ENCODE results near the gene RAB11FIP5. TPM values are rescaled to one million over a fixed set of nuclear protein-coding genes. Genes with fewer than 3 reads are reported as not detected.

RAB11FIP5 gene
- total RNA-seq, 6 experiments from 2014 or later = 4.5 to 12.7 (median 9.0) TPM

DNA sequence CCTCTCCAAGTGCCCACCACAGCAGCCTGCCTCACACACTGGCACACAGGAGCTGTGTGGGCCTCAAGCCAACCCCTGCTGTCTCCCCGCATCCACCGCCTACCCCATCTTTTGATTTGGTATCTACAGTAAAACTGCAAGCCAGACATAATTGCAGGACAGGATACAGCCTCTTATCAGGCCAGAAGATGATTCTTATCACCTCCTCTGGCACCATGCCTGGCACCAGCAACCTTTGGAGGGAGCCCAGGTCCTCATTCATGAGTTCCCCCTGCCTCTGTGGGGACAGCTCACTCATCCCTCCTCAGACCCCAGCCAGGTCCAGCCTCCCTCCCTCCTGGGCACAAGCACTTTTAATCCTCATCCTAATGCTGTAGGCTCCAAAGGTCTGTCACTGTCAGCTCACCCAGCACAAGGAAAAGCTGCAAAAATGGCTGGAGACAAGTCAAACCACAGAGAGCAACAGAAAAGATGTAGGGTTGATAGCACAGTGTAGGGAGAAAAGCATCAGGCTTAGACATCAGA lies 9.7 kb downstream of the RAB11FIP5 start:
- no peaks in the 10 kb centered on the region for H3K27me3 ChIP-seq
- no peak overlapping the region for H3K4me3 ChIP-seq
- intact Hi-C loops (cut with DNase I) = no loop called here
- DNase-seq = peak in 1 of 3 donors; percentile 11
- 57% methylated on average over 2 of the region's 2 CpGs for WGBS (ENCODE audit: insufficient coverage, low coverage, low lambda C conversion rate, missing lambda C conversion rate)
- ATAC-seq = no peak
- H3K4me1 ChIP-seq = no peaks in the 10 kb centered on the region
- no peaks in the 10 kb centered on the region for H3K9me3 ChIP-seq
- H3K36me3 ChIP-seq = no peaks in the 10 kb centered on the region
- TF ChIP-seq, protein P1, sequence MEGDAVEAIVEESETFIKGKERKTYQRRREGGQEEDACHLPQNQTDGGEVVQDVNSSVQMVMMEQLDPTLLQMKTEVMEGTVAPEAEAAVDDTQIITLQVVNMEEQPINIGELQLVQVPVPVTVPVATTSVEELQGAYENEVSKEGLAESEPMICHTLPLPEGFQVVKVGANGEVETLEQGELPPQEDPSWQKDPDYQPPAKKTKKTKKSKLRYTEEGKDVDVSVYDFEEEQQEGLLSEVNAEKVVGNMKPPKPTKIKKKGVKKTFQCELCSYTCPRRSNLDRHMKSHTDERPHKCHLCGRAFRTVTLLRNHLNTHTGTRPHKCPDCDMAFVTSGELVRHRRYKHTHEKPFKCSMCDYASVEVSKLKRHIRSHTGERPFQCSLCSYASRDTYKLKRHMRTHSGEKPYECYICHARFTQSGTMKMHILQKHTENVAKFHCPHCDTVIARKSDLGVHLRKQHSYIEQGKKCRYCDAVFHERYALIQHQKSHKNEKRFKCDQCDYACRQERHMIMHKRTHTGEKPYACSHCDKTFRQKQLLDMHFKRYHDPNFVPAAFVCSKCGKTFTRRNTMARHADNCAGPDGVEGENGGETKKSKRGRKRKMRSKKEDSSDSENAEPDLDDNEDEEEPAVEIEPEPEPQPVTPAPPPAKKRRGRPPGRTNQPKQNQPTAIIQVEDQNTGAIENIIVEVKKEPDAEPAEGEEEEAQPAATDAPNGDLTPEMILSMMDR (IDR thresholded peaks at IDR 0.05) = no peak
- no peak for TF ChIP-seq POLR2A (IDR thresholded peaks at IDR 0.05)
- H3K27ac ChIP-seq = no peak overlapping the region

DNA sequence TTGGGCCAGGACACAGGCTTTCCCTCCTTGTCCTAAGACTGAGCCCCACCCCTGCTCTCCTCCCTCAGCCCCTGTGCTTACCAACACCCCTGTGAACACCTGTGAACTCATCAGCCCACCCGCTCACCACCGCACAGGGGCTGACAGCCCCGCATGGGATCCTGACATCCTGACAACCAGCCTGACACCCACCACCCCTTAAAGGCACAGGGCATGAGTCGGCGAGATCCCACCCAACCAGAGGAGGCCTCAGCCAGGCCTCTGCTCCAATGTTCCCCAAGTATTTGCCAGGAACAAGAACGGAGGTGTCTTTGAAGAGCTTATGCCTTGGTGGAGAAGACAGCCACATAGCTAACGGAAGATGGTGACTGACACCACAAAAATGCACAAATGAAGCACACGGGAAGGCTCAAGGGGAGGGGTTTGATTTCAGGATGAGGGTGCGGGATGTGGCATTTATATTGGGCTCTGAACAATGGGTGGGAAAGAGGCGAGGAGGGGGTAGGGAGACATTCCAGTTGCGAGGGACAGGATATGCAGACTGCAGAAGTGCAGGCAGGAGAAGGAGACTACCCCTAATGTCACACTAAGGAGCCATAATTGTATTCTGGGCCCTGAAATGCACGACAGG lies 11.0 kb downstream of the RAB11FIP5 start:
- intact Hi-C loops (cut with DNase I) = no loop called here
- H3K4me3 ChIP-seq = no peak overlapping the region
- peak in 1 of 3 donors; percentile 7 for DNase-seq

DNA sequence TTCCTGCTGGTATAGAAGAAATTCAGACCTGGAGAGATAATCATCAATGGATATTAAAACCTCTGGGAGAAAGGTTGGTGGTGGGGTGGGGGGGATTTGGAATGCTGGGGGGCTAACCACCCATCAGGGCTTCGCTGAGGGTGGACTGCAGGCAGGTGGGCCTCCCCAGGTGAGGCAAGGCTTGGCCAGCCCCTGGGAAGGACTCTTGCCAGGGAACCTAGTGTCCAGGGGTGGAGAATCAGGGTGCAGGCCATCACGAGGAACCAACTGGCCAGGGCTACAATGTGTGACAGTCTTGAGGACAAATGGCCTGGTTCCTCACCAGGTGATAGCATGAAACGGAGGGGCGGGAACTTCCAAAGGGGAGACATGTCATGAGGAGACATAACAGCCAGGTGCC lies 11.8 kb downstream of the RAB11FIP5 start:
- no peaks in the 10 kb centered on the region for H3K9me3 ChIP-seq
- no peak overlapping the region for H3K4me3 ChIP-seq
- 100% methylated on average over 3 of the region's 4 CpGs for WGBS (ENCODE audit: insufficient coverage, low coverage, low lambda C conversion rate, missing lambda C conversion rate)
- intact Hi-C loops (cut with DNase I) = no loop called here
- no peaks in the 10 kb centered on the region for H3K36me3 ChIP-seq
- H3K4me1 ChIP-seq = no peaks in the 10 kb centered on the region
- DNase-seq = peak in 1 of 3 donors; percentile 3
- TF ChIP-seq POLR2A (IDR thresholded peaks at IDR 0.05) = no peak
- TF ChIP-seq, protein P1 (IDR thresholded peaks at IDR 0.05) = no peak
- H3K27me3 ChIP-seq = no peaks in the 10 kb centered on the region
- H3K27ac ChIP-seq = no peak overlapping the region
- ATAC-seq = no peak

More for the DNA sequence above, 11.0 kb downstream of the RAB11FIP5 start:
- ATAC-seq = no peak
- no peak overlapping the region for H3K27ac ChIP-seq
- H3K4me1 ChIP-seq = no peaks in the 10 kb centered on the region
- no peaks in the 10 kb centered on the region for H3K9me3 ChIP-seq
- no peak for TF ChIP-seq POLR2A (IDR thresholded peaks at IDR 0.05)
- TF ChIP-seq, protein P1 (IDR thresholded peaks at IDR 0.05) = no peak
- H3K36me3 ChIP-seq = no peaks in the 10 kb centered on the region
- 83% methylated on average over 9 of the region's 12 CpGs for WGBS (ENCODE audit: insufficient coverage, low coverage, low lambda C conversion rate, missing lambda C conversion rate)
- H3K27me3 ChIP-seq = no peaks in the 10 kb centered on the region

DNA sequence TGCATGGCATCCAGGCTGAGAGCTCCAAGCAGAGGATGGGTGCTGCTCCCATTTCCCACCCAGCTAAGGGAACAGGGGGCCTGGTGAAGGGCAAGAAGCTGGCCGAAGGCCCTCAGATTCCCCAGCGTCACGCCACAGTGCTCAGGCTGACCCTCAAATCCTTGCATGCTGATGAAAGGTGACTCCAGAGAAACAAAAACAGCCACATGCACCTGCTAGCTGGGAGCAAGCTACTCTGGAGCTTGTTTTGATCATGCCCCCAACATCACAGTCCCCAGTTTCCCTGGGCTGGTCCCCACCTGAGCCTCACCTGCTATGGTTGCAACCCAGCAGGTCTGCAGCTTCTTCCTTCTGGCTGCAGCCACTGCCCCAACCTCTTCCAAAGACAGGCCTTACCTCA lies 13.3 kb downstream of the RAB11FIP5 start:
- no peak for ATAC-seq
- DNase-seq = peak in 1 of 3 donors; percentile 26
- H3K4me1 ChIP-seq = no peaks in the 10 kb centered on the region
- no peaks in the 10 kb centered on the region for H3K36me3 ChIP-seq
- TF ChIP-seq, protein P1 (IDR thresholded peaks at IDR 0.05) = no peak
- no peak for TF ChIP-seq POLR2A (IDR thresholded peaks at IDR 0.05)
- H3K9me3 ChIP-seq = no peaks in the 10 kb centered on the region
- H3K4me3 ChIP-seq = no peak overlapping the region
- H3K27ac ChIP-seq = no peak overlapping the region
- intact Hi-C loops (cut with DNase I) = no loop called here
- WGBS (ENCODE audit: insufficient coverage, low coverage, low lambda C conversion rate, missing lambda C conversion rate) = no CpG with 5 or more reads among the region's 3 CpGs
- no peaks in the 10 kb centered on the region for H3K27me3 ChIP-seq
